HepG2 (cell line): ENCODE measurements around the gene SEPTIN12. TPM values are rescaled to one million over a fixed set of nuclear protein-coding genes. Genes with fewer than 3 reads are reported as not detected.

ENCODE experiments used
- ATAC-seq: fragments of 200-7000 bp; cut with Tn5 transposase; 3 replicates; pipeline ENCODE4 v1.9.1; 2020; ENCODE audit warnings: mild to moderate bottlenecking, moderate library complexity
- BruUV-seq: library from RNA; stranded (reverse); fragments of 400-500 nt; replicated peaks from 2 replicates; lab custom pipeline; 2021; lab: Mats Ljungman, UMichigan
- CTCF ChIA-PET: fragments of 300-600 bp; formaldehyde crosslinking; extraction: SDS; loops from one replicate; lab custom pipeline; 2021; ENCODE audit warnings: low total read pairs, inconsistent platforms, low intra/inter-chr PET ratio; lab: Yijun Ruan, JAX
- POLR2A ChIA-PET: fragments of 350-600 bp; sonication (Branson Sonifier 250); formaldehyde crosslinking; loops from one replicate; lab custom pipeline; 2020; ENCODE audit warnings: antibody characterized with exemption, inconsistent platforms; lab: Yijun Ruan, JAX
- DNase-seq: peaks from one replicate; pipeline ENCODE4 v3.0.0-alpha.2; 2015; ENCODE audit warnings: low spot score
- FAIRE-seq: peaks from 3 replicates; lab custom pipeline; 2011; peaks lifted over from hg19 to GRCh38; lab: Jason Lieb, UNC
- H2AFZ ChIP-seq: one replicate; pipeline ENCODE4 v1.6.1; 2011; ENCODE audit warnings: low read length, inconsistent platforms
- H3K27ac ChIP-seq: fragments of 300-600 bp; 3 replicates; pipeline ENCODE4 v1.8.0; 2011; ENCODE audit warnings: mixed run types, mild to moderate bottlenecking, mixed read lengths, low read length, inconsistent platforms; ENCODE audit not compliant: insufficient read depth; ENCODE audit errors: extremely low read length
- H3K27me3 ChIP-seq, 2 experiments: fragments of 200-600 bp in 1 of 2; 2 replicates in 1 of 2; 3 replicates in 1 of 2; pipeline versions ENCODE4 v1.6.0 to v1.8.0; 2011; ENCODE audit warnings: low read length in 2 of 2, mild to moderate bottlenecking in 2 of 2, moderate library complexity in 2 of 2, inconsistent platforms in 1 of 2; ENCODE audit not compliant: insufficient read depth in 2 of 2, control insufficient read depth in 1 of 2
- H3K36me3 ChIP-seq, 2 experiments: fragments of 200-600 bp in 1 of 2; replicated peaks in 1 of 2; 2 replicates in 1 of 2; 3 replicates in 1 of 2; pipeline versions ENCODE4 v1.5.1 to v1.8.0; 2011; ENCODE audit warnings: low read length in 2 of 2, inconsistent platforms in 1 of 2; ENCODE audit not compliant: insufficient read depth in 2 of 2, control insufficient read depth in 1 of 2
- H3K4me1 ChIP-seq: 2 replicates; pipeline ENCODE4 v1.5.1; 2012; ENCODE audit warnings: low read length, inconsistent platforms; ENCODE audit not compliant: insufficient read depth
- H3K4me2 ChIP-seq: 2 replicates; pipeline ENCODE4 v1.6.0; 2011; ENCODE audit warnings: low read depth, low read length, inconsistent platforms
- H3K4me3 ChIP-seq, 3 experiments: fragments of 200-600 bp in 1 of 3; sonication (generic), shearing (Covaris generic) in 1 of 3; replicated peaks in 1 of 3; 2 replicates each; pipeline ENCODE4 v1.5.1; 2011 to 2016; ENCODE audit warnings: low read length in 3 of 3, inconsistent platforms in 2 of 3, low read depth in 2 of 3, mild to moderate bottlenecking in 2 of 3, control low read depth in 1 of 3, mixed read lengths in 1 of 3; ENCODE audit not compliant: insufficient read depth in 1 of 3
- H3K79me2 ChIP-seq: one replicate; pipeline ENCODE4 v1.6.1; 2011; ENCODE audit warnings: low read length, inconsistent platforms; ENCODE audit not compliant: insufficient read depth
- H3K9ac ChIP-seq: 2 replicates; pipeline ENCODE4 v1.6.0; 2011; ENCODE audit warnings: mild to moderate bottlenecking, low read depth, low read length, inconsistent platforms; ENCODE audit not compliant: insufficient read depth
- H3K9me3 ChIP-seq: 2 replicates; pipeline ENCODE4 v1.5.1; 2012; ENCODE audit warnings: mild to moderate bottlenecking, low read length
- H4K20me1 ChIP-seq: 2 replicates; pipeline ENCODE4 v1.6.0; 2011; ENCODE audit warnings: inconsistent platforms, mild to moderate bottlenecking, low read length, moderate library complexity; ENCODE audit not compliant: insufficient read depth
- AKAP8 ChIP-seq: sonication (generic); formaldehyde crosslinking; IDR thresholded peaks from 2 replicates; pipeline ENCODE4 v1.5.1; 2020; ENCODE audit warnings: mild to moderate bottlenecking, missing genetic modification reagents
- DMAP1 ChIP-seq: IDR thresholded peaks from 2 replicates; pipeline ENCODE4 v1.6.1; 2016
- HDAC2 ChIP-seq: sonication (generic); formaldehyde crosslinking; IDR thresholded peaks from 2 replicates; pipeline ENCODE4 v1.4.0; 2020; ENCODE audit warnings: missing genetic modification reagents
- IRX3 ChIP-seq: sonication (generic); formaldehyde crosslinking; IDR thresholded peaks from 2 replicates; pipeline ENCODE4 v1.8.1; 2023; ENCODE audit warnings: mild to moderate bottlenecking, low read depth, missing genetic modification reagents, borderline replicate concordance
- NBN ChIP-seq: fragments of 450-650 bp; conservative IDR thresholded peaks from 2 replicates; pipeline ENCODE4 v1.6.1; 2017
- PAX8 ChIP-seq: sonication (generic); formaldehyde crosslinking; IDR thresholded peaks from 2 replicates; pipeline ENCODE4 v1.8.0; 2022; ENCODE audit warnings: mild to moderate bottlenecking, missing genetic modification reagents, borderline replicate concordance
- POLR2A ChIP-seq, 2 experiments: IDR thresholded peaks; 2 replicates each; pipeline ENCODE4 v1.6.1; 2011; ENCODE audit warnings: low read depth in 2 of 2, low read length in 2 of 2, mild to moderate bottlenecking in 1 of 2, moderate library complexity in 1 of 2; ENCODE audit not compliant: insufficient read depth in 1 of 2
- POLR2G ChIP-seq: fragments of 200-400 bp; formaldehyde crosslinking; IDR thresholded peaks from 2 replicates; pipeline ENCODE4 v1.6.1; 2018; ENCODE audit warnings: mild to moderate bottlenecking, low read depth, low read length, moderate library complexity
- THAP11 ChIP-seq: IDR thresholded peaks from 2 replicates; pipeline ENCODE4 v1.6.1; 2016; ENCODE audit warnings: missing biosample characterization, missing genetic modification reagents
- TOPORS ChIP-seq: sonication (generic); formaldehyde crosslinking; IDR thresholded peaks from 2 replicates; pipeline ENCODE4 v1.8.0; 2023; ENCODE audit warnings: mild to moderate bottlenecking, missing genetic modification reagents
- ZFP62 ChIP-seq: sonication (generic); formaldehyde crosslinking; IDR thresholded peaks from 2 replicates; pipeline ENCODE4 v1.4.0; 2020; ENCODE audit warnings: missing genetic modification reagents
- ZNF121 ChIP-seq: sonication (generic); formaldehyde crosslinking; IDR thresholded peaks from 2 replicates; pipeline ENCODE4 v1.5.0; 2020; ENCODE audit warnings: mild to moderate bottlenecking, missing genetic modification reagents
- ZNF143 ChIP-seq: sonication (generic); formaldehyde crosslinking; IDR thresholded peaks from 2 replicates; pipeline ENCODE4 v1.4.0; 2020; ENCODE audit warnings: missing genetic modification reagents
- ZNF687 ChIP-seq: sonication (generic); formaldehyde crosslinking; IDR thresholded peaks from 2 replicates; pipeline ENCODE4 v1.5.1; 2020; ENCODE audit warnings: mild to moderate bottlenecking, missing genetic modification reagents, moderate library complexity
- ZNF850 ChIP-seq: sonication (generic); formaldehyde crosslinking; conservative IDR thresholded peaks from 2 replicates; pipeline ENCODE4 v1.9.0; 2021; ENCODE audit warnings: mild to moderate bottlenecking, missing genetic modification reagents
- WGBS: methylation state at CpG from one replicate; pipeline ENCODE4 v1.1.6; 2017; ENCODE audit warnings: low lambda C conversion rate; 5-methylcytosine and 5-hydroxymethylcytosine counted together
- in situ Hi-C: cut with HindIII; loops from 2 replicates; pipeline ENCODE4 v1.10.0; 2017; ENCODE audit warnings: low pct_unique_long_range_greater_than_20kb; ENCODE audit not compliant: extremely low pct_ligation_motif_present
- intact Hi-C: fragments of 100-400 bp; cut with micrococcal nuclease; formaldehyde crosslinking; loops from one replicate; pipeline ENCODE4 v1.10.0; 2022; ENCODE audit not compliant: unreplicated experiment
- polyA plus RNA-seq, 8 experiments: library from polyadenylated mRNA; depleted of rRNA in 3 of 8; stranded (reverse) in 7 of 8; unstranded in 1 of 8; fragments of >200 nt; fragmentation: Illumina TruSeq in 4 of 8; extraction: Trizol in 4 of 8; gene quantifications; 2 replicates each; pipeline versions ENCODE4 v1.2.1 to v1.2.3, GENCODE V29; 2011 to 2016; ENCODE audit warnings: low read depth in 4 of 8, missing spikeins in 1 of 8, mixed read lengths in 1 of 8; ENCODE audit not compliant: insufficient read depth in 1 of 8
- total RNA-seq, 5 experiments: library from RNA; depleted of rRNA; stranded (reverse); fragments of >200 nt; fragmentation: Illumina TruSeq; extraction: Trizol; gene quantifications; 2 replicates each; pipeline ENCODE4 v1.2.3, GENCODE V29; 2016; ENCODE audit warnings: low read depth in 1 of 5
- TF ChIP-seq, protein P1 (sequence below): IDR thresholded peaks from 2 replicates; pipeline ENCODE4 v1.6.1; 2016; ENCODE audit warnings: missing compliant biosample characterization, missing genetic modification reagents, borderline replicate concordance
- TF ChIP-seq, protein P2 (sequence below): sonication (generic); formaldehyde crosslinking; IDR thresholded peaks from 2 replicates; pipeline ENCODE4 v1.4.0; 2020; ENCODE audit warnings: missing genetic modification reagents, mild to moderate bottlenecking, borderline replicate concordance
- TF ChIP-seq, protein P3 (sequence below): sonication (generic); formaldehyde crosslinking; IDR thresholded peaks from 2 replicates; pipeline ENCODE4 v1.5.0; 2020; ENCODE audit warnings: missing genetic modification reagents

The SEPTIN12 gene
- total and polyA plus RNA-seq, 2 of the 13 experiments (the other 11 are each of a cell fraction or from before 2014, with no cell fraction given) = 0.22 TPM; not detected in 1

DNA sequence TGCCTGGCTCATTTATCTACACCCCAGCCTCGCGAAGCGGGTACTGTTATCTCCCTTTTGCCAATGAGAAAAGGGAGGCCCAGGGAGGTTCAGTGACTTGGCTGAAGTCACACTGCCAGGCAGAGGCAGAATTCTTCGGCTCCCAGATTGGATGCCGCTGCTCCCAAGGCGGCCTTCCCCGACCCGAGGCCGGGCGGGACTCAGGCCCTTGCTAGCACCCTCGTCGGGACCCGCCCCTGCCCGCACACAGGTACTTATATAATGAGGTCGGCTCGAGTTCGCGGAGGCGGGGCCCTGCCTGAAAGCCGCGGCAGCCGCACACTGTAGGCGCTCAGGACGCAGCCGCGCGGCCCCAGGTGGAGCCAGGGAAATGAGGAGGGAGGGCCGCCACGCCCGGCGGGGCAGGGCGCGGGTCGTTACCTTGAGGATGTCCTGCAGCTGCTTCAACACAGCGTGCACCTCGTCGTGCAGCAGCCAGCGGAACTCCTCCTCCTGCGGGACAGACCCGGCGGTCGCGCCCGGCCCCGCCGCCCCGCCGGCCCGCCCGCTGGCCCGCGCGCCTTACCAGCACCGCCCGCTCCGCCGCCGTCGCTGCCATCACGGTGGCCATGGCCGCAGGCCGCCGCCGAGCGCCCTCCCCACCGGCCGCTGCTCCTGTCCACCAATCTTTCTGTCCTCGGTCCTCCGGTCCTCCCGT, 14.0 kb upstream of the SEPTIN12 start, which contains the start of gene ROGDI:
ROGDI (minus strand) TSS at position 672 of the 697 bp plus-strand sequence; CDS start at position 610, 62 bp downstream.
- no TSS peak for BruUV-seq
- Histone ChIP-seq H4K20me1 (no peaks in the 10 kb centered on the region), H3K4me2 (peak within 1 kb of the TSS; percentile 93), H3K4me3 (peak within 1 kb of the TSS; percentile 88 to 90 (median 90)), H3K9ac (peak within 1 kb of the TSS; percentile 65), H3K27ac (peak within 1 kb of the TSS; percentile 83), H3K27me3 (no peaks in the 10 kb centered on the region), H3K36me3 (peaks cover 0 to 22% of the 10 kb centered on the region in 2 experiments; a peak in 3 of 5 replicates), H3K79me2 (no peaks in the 10 kb centered on the region), H3K4me1 (peaks cover 24% of the 10 kb centered on the region), H3K9me3 (no peaks in the 10 kb centered on the region), H2AFZ (peak within 1 kb of the TSS; percentile 20)
- CTCF ChIA-PET = no interaction called here
- DNase-seq (peak; percentile 80), FAIRE-seq (no peak), ATAC-seq (peak; percentile 66)
- intact Hi-C loops = loop anchor here (2.0 to 5.0 kb wide), 2 partner anchors 35 to 70 kb away; partner anchors contain the start of genes ANKS3, DNAAF8 and ZNF500
- in situ Hi-C loops = no loop called here
- POLR2A ChIA-PET = interaction anchor here (0.5 to 3.7 kb wide), 11 partner anchors 8 to 234 kb away, joined by 3 to 17 read pairs (median 5); partner anchors contain the start of genes ANKS3, DNAAF8, SEC14L5 and SEPTIN12
- WGBS = 0% methylated on average over 11 of the region's 70 CpGs
- TF ChIP-seq POLR2A (IDR thresholded peaks at IDR 0.05; ENCODE audit: insufficient read depth in 1 of 2, low read depth in 2 of 2, low read length in 2 of 2) = peak in 1 of 2 experiments; percentile 65; a peak in 3 of 4 replicates
- peak; percentile 40; the same call in 1 of the 2 replicates for TF ChIP-seq ZNF143 (CRISPR knock-in tag)
- TF ChIP-seq AKAP8 (CRISPR knock-in tag) = no peak
- TF ChIP-seq POLR2G = peak; percentile 67
- no peak for TF ChIP-seq ZFP62 (CRISPR knock-in tag)
- no peak for TF ChIP-seq TOPORS (CRISPR knock-in tag)
- TF ChIP-seq ZNF850 = no peak
- TF ChIP-seq NBN = no peak
- peak; percentile 57; the same call in 1 of the 2 replicates for TF ChIP-seq THAP11 (CRISPR knock-in tag)
- TF ChIP-seq ZNF687 (CRISPR knock-in tag) = peak; percentile 79
- peak; percentile 22; the same call in 1 of the 2 replicates for TF ChIP-seq ZNF121
- TF ChIP-seq, protein P1, sequence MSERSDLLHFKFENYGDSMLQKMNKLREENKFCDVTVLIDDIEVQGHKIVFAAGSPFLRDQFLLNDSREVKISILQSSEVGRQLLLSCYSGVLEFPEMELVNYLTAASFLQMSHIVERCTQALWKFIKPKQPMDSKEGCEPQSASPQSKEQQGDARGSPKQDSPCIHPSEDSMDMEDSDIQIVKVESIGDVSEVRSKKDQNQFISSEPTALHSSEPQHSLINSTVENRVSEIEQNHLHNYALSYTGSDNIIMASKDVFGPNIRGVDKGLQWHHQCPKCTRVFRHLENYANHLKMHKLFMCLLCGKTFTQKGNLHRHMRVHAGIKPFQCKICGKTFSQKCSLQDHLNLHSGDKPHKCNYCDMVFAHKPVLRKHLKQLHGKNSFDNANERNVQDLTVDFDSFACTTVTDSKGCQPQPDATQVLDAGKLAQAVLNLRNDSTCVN (CRISPR knock-in tag) = 0 out of 2 replicates have a peak, but pooled peaks have one; percentile 37
- TF ChIP-seq, protein P2, sequence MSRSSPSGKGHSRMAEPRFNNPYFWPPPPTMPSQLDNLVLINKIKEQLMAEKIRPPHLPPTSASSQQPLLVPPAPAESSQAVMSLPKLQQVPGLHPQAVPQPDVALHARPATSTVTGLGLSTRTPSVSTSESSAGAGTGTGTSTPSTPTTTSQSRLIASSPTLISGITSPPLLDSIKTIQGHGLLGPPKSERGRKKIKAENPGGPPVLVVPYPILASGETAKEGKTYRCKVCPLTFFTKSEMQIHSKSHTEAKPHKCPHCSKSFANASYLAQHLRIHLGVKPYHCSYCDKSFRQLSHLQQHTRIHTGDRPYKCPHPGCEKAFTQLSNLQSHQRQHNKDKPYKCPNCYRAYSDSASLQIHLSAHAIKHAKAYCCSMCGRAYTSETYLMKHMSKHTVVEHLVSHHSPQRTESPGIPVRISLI (CRISPR knock-in tag) = peak; percentile 37; the same call in 1 of the 2 replicates
- TF ChIP-seq, protein P3, sequence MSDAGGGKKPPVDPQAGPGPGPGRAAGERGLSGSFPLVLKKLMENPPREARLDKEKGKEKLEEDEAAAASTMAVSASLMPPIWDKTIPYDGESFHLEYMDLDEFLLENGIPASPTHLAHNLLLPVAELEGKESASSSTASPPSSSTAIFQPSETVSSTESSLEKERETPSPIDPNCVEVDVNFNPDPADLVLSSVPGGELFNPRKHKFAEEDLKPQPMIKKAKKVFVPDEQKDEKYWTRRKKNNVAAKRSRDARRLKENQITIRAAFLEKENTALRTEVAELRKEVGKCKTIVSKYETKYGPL (CRISPR knock-in tag) = peak; percentile 94
- peak; percentile 57 for TF ChIP-seq DMAP1 (CRISPR knock-in tag)
- peak; percentile 62 for TF ChIP-seq HDAC2
- no peak for TF ChIP-seq PAX8
- TF ChIP-seq IRX3 (CRISPR knock-in tag) = no peak
